NCI-H1092 treated with DMSO at 0.1 percent for 48 hours (cell line): ENCODE results near the gene ZNF407.

ENCODE experiments used
- DNase-seq: peaks from one replicate; lab custom pipeline; 2025; lab: John Stamatoyannopoulos, UW

Gene ZNF407

GRCh38 chr18:74826572-74826971 is 228.9 kb downstream of the ZNF407 start:
- no peak for DNase-seq

- DNase-seq, result no peak
Observed at GRCh38 chr18:74828200-74828599, 230.5 kb downstream of the ZNF407 start.

DNA sequence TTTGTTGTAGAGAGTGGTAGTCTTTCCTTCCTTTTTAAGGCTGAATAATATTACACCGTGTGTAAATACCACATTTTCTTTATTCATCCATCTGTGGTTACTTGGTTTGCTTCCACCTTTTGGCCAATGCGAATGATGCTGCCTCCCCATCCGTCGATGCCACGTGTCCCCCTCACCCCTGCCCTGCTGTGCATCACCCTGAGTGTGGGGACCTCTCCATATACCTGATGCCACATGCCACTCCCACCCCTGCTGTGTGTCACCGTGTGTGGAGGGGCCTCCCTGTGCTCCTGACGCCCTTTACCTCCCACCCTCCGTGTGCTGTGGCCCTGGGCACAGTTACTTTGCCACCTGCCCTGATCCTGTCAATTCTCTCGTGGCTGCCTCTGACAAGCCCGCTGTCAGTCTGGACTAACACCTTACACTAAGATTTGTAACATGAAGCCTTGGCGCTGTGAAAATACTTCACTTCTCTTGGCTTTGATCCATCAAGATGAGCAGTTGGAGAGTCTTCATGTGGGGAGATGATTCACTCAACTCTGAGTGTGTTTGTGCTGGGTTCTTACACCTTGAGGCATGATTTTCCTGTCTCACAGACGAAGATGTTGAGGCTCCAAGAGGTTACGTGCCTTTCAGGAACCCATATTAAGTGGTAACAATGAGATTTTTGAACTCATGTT is 234.0 kb downstream of the ZNF407 start:
- no peak for DNase-seq

- DNase-seq, result no peak
Observed at GRCh38 chr18:74832381-74832780, 234.7 kb downstream of the ZNF407 start.

DNA sequence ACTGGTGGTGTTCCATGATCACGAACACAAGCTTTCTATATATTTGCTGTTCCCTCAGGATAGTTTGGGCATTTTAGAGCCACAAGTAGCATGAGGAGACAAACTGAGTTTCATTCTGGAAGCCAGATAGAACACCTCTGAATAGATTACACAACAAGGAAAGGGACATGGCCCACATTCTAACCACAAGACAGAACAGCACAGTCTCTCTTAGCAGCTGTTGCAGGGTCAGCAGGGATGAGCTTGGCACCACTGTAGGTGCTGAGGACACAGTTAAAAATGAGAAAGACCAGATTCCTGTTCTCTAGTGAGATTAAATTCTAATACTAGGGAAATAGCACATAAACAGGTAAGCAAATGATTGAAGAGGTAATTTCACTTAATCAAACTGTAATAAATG is 235.3 kb downstream of the ZNF407 start:
- DNase-seq, result no peak

GRCh38 chr18:74834424-74835309 is 237.0 kb downstream of the ZNF407 start:
- no peak for DNase-seq

DNA sequence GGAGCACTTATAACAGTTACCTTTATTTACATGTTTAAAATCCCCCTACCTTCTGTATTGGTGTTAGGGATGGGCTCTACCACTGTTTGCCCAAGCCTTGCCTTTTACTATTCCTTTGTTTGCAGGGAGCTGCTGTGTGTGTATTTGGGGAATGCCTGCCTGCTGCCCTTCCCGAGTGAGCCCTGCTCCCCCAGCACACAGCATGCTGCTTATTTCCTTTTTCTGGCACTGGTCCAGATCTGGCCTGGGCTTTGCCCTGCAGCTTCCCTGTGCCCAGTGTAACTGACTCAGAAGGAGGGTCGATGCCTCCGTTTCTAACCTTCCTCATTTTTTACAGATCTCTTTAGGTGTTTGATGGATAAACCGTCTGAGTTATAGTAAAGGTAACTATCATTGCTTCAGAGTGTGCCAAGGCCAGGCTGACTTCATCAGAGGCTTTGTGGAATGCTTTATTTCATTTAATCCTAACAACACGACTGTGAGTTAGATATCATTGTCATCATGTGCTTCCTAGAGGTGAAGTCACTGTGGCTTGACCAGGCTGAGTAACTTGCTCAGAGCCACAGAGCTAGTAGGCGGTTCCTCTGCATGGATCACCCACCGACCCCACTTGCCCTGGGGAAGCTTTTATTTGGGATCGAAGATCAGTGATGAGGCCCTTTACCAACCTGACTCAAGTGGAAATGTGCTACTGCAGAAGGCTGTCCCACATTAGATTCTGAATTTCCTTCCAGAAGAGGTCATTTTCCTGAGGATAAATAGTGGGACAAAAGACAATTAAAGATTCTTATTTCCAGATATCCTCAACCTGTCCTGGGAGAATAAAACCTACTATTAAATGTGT is 238.8 kb downstream of the ZNF407 start:
- DNase-seq, result peak; percentile 86

GRCh38 chr18:74840492-74841167 is 243.0 kb downstream of the ZNF407 start:
- DNase-seq, result no peak

DNA sequence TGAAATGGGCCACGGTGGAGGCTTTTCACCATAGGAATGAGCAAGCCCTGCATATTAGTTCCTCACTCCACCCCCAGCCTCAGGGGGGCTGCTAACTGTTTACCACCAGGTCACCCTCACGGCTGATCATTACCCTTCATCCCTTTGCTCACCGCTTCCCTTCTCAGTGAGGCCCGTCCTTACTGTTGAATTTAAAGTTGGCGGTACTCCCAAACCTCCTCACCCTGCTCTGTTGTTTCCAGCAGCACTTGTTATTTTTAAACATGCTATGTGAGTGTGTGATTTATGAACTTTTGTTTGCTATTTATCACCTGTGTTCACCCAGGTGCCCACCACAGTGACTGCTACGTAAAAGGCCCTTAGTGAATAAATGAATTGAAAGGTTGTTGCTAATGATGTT is 243.6 kb downstream of the ZNF407 start:
- peak; percentile 14 for DNase-seq

- DNase-seq, result no peak
Observed at GRCh38 chr18:74849301-74849700, 251.6 kb downstream of the ZNF407 start.

GRCh38 chr18:74856434-74856833 is 258.8 kb downstream of the ZNF407 start:
- DNase-seq, result no peak

DNA sequence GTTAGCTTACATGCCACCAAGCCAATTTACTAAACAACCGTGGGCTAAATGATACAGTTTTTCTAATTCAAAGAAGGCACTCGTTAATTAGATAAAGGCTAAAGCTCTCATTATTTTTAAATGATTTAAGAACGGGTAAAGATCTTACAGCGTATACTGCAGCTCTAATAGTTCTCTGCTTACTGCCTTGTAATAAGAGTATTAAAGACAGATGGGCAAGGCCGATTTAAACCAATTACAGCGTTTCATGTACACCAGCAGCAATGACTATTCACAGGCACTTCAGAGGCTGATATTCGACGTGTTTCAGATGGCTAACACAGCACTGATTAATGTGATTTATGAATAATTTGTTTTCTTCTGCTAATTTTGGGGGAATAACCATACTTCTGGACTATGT is 259.3 kb downstream of the ZNF407 start:
- DNase-seq, result peak; percentile 40

- no peak for DNase-seq
Observed at GRCh38 chr18:74857901-74858300, 260.2 kb downstream of the ZNF407 start.

- DNase-seq, result no peak
Observed at GRCh38 chr18:74861154-74861553, 263.5 kb downstream of the ZNF407 start.

GRCh38 chr18:74862094-74862493 is 264.4 kb downstream of the ZNF407 start:
- no peak for DNase-seq

- DNase-seq, result no peak
Observed at GRCh38 chr18:74866577-74866976, 268.9 kb downstream of the ZNF407 start.

- DNase-seq, result no peak
Observed at GRCh38 chr18:74868461-74868860, 270.8 kb downstream of the ZNF407 start.

GRCh38 chr18:74869904-74870863 is 272.5 kb downstream of the ZNF407 start:
- no peak for DNase-seq

- no peak for DNase-seq
Observed at GRCh38 chr18:74870950-74871349, 273.3 kb downstream of the ZNF407 start.

DNA sequence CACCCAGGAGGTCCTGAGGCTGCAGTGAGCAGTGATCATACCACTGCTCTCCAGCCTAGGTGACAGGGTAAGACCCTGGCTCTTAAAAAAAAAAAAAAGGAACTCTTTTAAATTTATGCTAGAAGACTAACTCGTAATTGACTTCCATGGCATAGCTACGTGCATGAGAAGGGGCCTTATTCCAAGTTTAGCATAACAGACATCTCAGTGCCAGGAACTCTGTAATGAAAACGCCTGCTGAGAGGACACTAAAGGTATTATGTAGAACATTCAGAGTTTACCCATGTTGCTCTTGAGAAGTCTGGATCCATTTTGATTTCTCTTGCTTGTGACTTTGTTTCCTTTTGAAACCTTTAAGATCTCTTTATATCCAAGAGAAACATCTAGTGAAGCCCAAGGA is 276.0 kb downstream of the ZNF407 start:
- no peak for DNase-seq

DNA sequence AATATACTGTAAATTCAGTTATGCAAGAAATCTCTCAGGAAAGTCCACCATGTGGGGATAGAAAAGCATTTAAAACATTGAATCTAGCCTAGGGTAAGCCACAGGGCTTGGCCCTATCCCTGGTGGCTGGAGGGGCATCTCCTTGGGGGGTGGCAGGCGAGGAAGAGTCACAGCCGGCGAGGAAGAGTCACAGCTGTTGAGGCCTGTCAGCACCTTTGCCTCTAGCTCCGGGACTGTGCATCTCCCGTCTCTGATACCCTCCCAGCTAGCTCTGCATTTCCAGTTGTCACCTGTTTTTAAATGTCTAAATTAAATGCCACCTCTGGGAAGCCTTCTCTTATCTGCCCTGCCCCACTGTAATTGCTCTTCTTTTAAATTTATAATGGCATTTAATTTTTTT is 276.7 kb downstream of the ZNF407 start:
- no peak for DNase-seq
